ENCODE data around the gene NYAP2. TPM values are rescaled to one million over a fixed set of nuclear protein-coding genes. Genes with fewer than 3 reads are reported as not detected.

NYAP2 gene
- total RNA-seq, 1 experiment from 2014 or later: not detected

GRCh38 chr2:225454412-225454811, 54.9 kb downstream of the NYAP2 start:
- H3K36me3 Mint-ChIP-seq: no peaks in the 10 kb centered on the region
- no peak for ATAC-seq
- ChIA-PET POLR2A (no interaction called here), CTCF (interaction anchor here (0.6 kb wide), 1 partner anchor 1783 kb away, joined by 3 read pairs; no protein-coding TSS in a partner anchor)
- H3K9me3 Mint-ChIP-seq: peaks cover 8% of the 10 kb centered on the region
- no peak overlapping the region for H3K4me3 Mint-ChIP-seq
- peak; percentile 17 for DNase-seq (ENCODE audit: low spot score)
- TF ChIP-seq ATF6 (CRISPR knock-in tag; IDR thresholded peaks at IDR 0.05) (no peak), ESRRA (CRISPR knock-in tag; IDR thresholded peaks at IDR 0.05; ENCODE audit: borderline replicate concordance) (no peak), TP53 (CRISPR knock-in tag; IDR thresholded peaks at IDR 0.05) (no peak), PRRX2 (CRISPR knock-in tag; IDR thresholded peaks at IDR 0.05) (no peak), RORB (CRISPR knock-in tag; IDR thresholded peaks at IDR 0.05) (no peak), TEAD1 (CRISPR knock-in tag; IDR thresholded peaks at IDR 0.05) (no peak), GTF2I (CRISPR knock-in tag; conservative IDR thresholded peaks at IDR 0.05) (no peak), SOX15 (CRISPR knock-in tag; IDR thresholded peaks at IDR 0.05) (no peak), ZNF232 (CRISPR knock-in tag; IDR thresholded peaks at IDR 0.05) (no peak)
- TF ChIP-seq, protein P1, sequence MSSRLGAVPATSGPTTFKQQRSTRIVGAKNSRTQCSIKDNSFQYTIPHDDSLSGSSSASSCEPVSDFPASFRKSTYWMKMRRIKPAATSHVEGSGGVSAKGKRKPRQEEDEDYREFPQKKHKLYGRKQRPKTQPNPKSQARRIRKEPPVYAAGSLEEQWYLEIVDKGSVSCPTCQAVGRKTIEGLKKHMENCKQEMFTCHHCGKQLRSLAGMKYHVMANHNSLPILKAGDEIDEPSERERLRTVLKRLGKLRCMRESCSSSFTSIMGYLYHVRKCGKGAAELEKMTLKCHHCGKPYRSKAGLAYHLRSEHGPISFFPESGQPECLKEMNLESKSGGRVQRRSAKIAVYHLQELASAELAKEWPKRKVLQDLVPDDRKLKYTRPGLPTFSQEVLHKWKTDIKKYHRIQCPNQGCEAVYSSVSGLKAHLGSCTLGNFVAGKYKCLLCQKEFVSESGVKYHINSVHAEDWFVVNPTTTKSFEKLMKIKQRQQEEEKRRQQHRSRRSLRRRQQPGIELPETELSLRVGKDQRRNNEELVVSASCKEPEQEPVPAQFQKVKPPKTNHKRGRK (CRISPR knock-in tag; IDR thresholded peaks at IDR 0.05; ENCODE audit: borderline replicate concordance): no peak
- TF ChIP-seq, protein P2, sequence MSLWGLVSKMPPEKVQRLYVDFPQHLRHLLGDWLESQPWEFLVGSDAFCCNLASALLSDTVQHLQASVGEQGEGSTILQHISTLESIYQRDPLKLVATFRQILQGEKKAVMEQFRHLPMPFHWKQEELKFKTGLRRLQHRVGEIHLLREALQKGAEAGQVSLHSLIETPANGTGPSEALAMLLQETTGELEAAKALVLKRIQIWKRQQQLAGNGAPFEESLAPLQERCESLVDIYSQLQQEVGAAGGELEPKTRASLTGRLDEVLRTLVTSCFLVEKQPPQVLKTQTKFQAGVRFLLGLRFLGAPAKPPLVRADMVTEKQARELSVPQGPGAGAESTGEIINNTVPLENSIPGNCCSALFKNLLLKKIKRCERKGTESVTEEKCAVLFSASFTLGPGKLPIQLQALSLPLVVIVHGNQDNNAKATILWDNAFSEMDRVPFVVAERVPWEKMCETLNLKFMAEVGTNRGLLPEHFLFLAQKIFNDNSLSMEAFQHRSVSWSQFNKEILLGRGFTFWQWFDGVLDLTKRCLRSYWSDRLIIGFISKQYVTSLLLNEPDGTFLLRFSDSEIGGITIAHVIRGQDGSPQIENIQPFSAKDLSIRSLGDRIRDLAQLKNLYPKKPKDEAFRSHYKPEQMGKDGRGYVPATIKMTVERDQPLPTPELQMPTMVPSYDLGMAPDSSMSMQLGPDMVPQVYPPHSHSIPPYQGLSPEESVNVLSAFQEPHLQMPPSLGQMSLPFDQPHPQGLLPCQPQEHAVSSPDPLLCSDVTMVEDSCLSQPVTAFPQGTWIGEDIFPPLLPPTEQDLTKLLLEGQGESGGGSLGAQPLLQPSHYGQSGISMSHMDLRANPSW (CRISPR knock-in tag; conservative IDR thresholded peaks at IDR 0.05; ENCODE audit: low read depth): no peak
- TF ChIP-seq, protein P3, sequence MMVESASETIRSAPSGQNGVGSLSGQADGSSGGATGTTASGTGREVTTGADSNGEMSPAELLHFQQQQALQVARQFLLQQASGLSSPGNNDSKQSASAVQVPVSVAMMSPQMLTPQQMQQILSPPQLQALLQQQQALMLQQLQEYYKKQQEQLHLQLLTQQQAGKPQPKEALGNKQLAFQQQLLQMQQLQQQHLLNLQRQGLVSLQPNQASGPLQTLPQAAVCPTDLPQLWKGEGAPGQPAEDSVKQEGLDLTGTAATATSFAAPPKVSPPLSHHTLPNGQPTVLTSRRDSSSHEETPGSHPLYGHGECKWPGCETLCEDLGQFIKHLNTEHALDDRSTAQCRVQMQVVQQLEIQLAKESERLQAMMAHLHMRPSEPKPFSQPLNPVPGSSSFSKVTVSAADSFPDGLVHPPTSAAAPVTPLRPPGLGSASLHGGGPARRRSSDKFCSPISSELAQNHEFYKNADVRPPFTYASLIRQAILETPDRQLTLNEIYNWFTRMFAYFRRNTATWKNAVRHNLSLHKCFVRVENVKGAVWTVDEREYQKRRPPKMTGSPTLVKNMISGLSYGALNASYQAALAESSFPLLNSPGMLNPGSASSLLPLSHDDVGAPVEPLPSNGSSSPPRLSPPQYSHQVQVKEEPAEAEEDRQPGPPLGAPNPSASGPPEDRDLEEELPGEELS (CRISPR knock-in tag; IDR thresholded peaks at IDR 0.05): no peak
- peaks cover 42% of the 10 kb centered on the region for H3K4me1 Mint-ChIP-seq
- no peak overlapping the region for H3K27ac Mint-ChIP-seq
- H3K27me3 Mint-ChIP-seq (ENCODE audit: low read depth): no peaks in the 10 kb centered on the region

- peaks cover 37% of the 10 kb centered on the region for H3K4me1 Mint-ChIP-seq
- TF ChIP-seq RORB (CRISPR knock-in tag; IDR thresholded peaks at IDR 0.05): no peak
- no peak for TF ChIP-seq TEAD1 (CRISPR knock-in tag; IDR thresholded peaks at IDR 0.05)
- TF ChIP-seq SMAD4 (CRISPR knock-in tag; IDR thresholded peaks at IDR 0.05): no peak
- no peak for TF ChIP-seq PRRX2 (CRISPR knock-in tag; IDR thresholded peaks at IDR 0.05)
- TF ChIP-seq CREM (CRISPR knock-in tag; IDR thresholded peaks at IDR 0.05): no peak
- no peak for TF ChIP-seq ZNF219 (CRISPR knock-in tag; IDR thresholded peaks at IDR 0.05; ENCODE audit: borderline replicate concordance)
- TF ChIP-seq, protein P4, sequence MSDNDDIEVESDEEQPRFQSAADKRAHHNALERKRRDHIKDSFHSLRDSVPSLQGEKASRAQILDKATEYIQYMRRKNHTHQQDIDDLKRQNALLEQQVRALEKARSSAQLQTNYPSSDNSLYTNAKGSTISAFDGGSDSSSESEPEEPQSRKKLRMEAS (CRISPR knock-in tag; IDR thresholded peaks at IDR 0.05): no peak
- no peak for TF ChIP-seq CDX4 (CRISPR knock-in tag; IDR thresholded peaks at IDR 0.05; ENCODE audit: borderline replicate concordance)
- no peak for TF ChIP-seq AR (CRISPR knock-in tag; IDR thresholded peaks at IDR 0.05)
- TF ChIP-seq MXD4 (CRISPR knock-in tag; IDR thresholded peaks at IDR 0.05; ENCODE audit: borderline replicate concordance): no peak
- no peak for TF ChIP-seq JUN (CRISPR knock-in tag; IDR thresholded peaks at IDR 0.05)
- POLR2A ChIA-PET: no interaction called here
- no peaks in the 10 kb centered on the region for H3K27me3 Mint-ChIP-seq (ENCODE audit: low read depth)
- no peak for DNase-seq (ENCODE audit: low spot score)
- H3K4me3 Mint-ChIP-seq: no peak overlapping the region
- ATAC-seq: no peak; the same call in 1 of the 2 replicates
- peaks cover 17% of the 10 kb centered on the region for H3K9me3 Mint-ChIP-seq
- CTCF ChIA-PET: no interaction called here
- H3K27ac Mint-ChIP-seq: no peak overlapping the region; the same call in 1 of the 2 replicates
- H3K36me3 Mint-ChIP-seq: peaks cover 3% of the 10 kb centered on the region; the same call in 1 of the 2 replicates
Measured at GRCh38 chr2:225456619-225457260, 57.2 kb downstream of the NYAP2 start.

All from WTC11 (cell line).